Measurements from ENCODE around the gene TMEM114. TPM values are rescaled to one million over a fixed set of nuclear protein-coding genes. Genes with fewer than 3 reads are reported as not detected.

The TMEM114 gene
- total RNA-seq, 1 experiment from 2014 or later = not detected

Other genes starting within 250 kb of the TMEM114 start
- 9.1 and 19.8 TPM in 2 replicates for gene METTL22, start 31.2 kb upstream of the TMEM114 start, total RNA-seq (2014; rRNA removed; shearing (Covaris generic))
- gene ABAT, start 84.1 kb upstream of the TMEM114 start, total RNA-seq (2014; rRNA removed; shearing (Covaris generic)) = 7.2 and 8.0 TPM in 2 replicates
- 9.0 and 14.3 TPM in 2 replicates for gene TMEM186, start 207.1 kb upstream of the TMEM114 start, total RNA-seq (2014; rRNA removed; shearing (Covaris generic))
- 28.4 and 36.3 TPM in 2 replicates for gene PMM2, start 207.3 kb upstream of the TMEM114 start, total RNA-seq (2014; rRNA removed; shearing (Covaris generic))

All from G401 (cell line).